ENCODE results near the gene ADAMTSL1. TPM values are rescaled to one million over a fixed set of nuclear protein-coding genes. Genes with fewer than 3 reads are reported as not detected.

Gene ADAMTSL1
- total RNA-seq, 4 donors from 2014 or later: 21.3 to 138 (median 125) TPM

GRCh38 chr9:18785604-18786003 lies 311.7 kb downstream of the ADAMTSL1 start:
- Histone ChIP-seq H3K4me3 (no peak overlapping the region), H3K27me3 (no peaks in the 10 kb centered on the region), H3K36me3 (no peaks in the 10 kb centered on the region), H3K4me1 (peaks cover 18 to 44% (median 23%) of the 10 kb centered on the region in 3 donors), H3K9me3 (no peaks in the 10 kb centered on the region), H3K27ac (peak overlapping the region in 3 of 4 donors; percentile 52 to 65 (median 62))
- TF ChIP-seq CTCF (IDR thresholded peaks at IDR 0.05): no peak
- no peak for TF ChIP-seq EP300 (IDR thresholded peaks at IDR 0.05)
- no peak for TF ChIP-seq POLR2A (IDR thresholded peaks at IDR 0.05)
- no peak for TF ChIP-seq POLR2AphosphoS5 (IDR thresholded peaks at IDR 0.05)
- 78 to 94% methylated on average over 2 of the region's 2 CpGs for WGBS, 2 donors (ENCODE audit: low coverage in 1 of 2)
- no peak for ATAC-seq

GRCh38 chr9:18786196-18786595 lies 312.2 kb downstream of the ADAMTSL1 start:
- H3K27ac ChIP-seq: peak overlapping the region in 3 of 4 donors; percentile 52 to 65 (median 62)
- TF ChIP-seq CTCF (IDR thresholded peaks at IDR 0.05) (no peak), EP300 (IDR thresholded peaks at IDR 0.05) (no peak), POLR2A (IDR thresholded peaks at IDR 0.05) (no peak), POLR2AphosphoS5 (IDR thresholded peaks at IDR 0.05) (no peak)
- H3K4me3 ChIP-seq: no peak overlapping the region
- peaks cover 18 to 40% (median 23%) of the 10 kb centered on the region in 3 donors for H3K4me1 ChIP-seq
- no peaks in the 10 kb centered on the region for H3K36me3 ChIP-seq
- H3K27me3 ChIP-seq: no peaks in the 10 kb centered on the region
- ATAC-seq: no peak
- no peaks in the 10 kb centered on the region for H3K9me3 ChIP-seq
- 32 to 40% methylated on average over 3 of the region's 3 CpGs for WGBS, 2 donors (ENCODE audit: low coverage in 1 of 2)

GRCh38 chr9:18786911-18787650 lies 313.1 kb downstream of the ADAMTSL1 start:
- H3K9me3 ChIP-seq: no peaks in the 10 kb centered on the region
- H3K27ac ChIP-seq: peak overlapping the region in 3 of 4 donors; percentile 52 to 65 (median 62)
- TF ChIP-seq POLR2A (IDR thresholded peaks at IDR 0.05): no peak
- no peak for TF ChIP-seq EP300 (IDR thresholded peaks at IDR 0.05)
- no peaks in the 10 kb centered on the region for H3K27me3 ChIP-seq
- ATAC-seq: no peak
- H3K4me3 ChIP-seq: no peak overlapping the region
- no peaks in the 10 kb centered on the region for H3K36me3 ChIP-seq
- 9 to 13% methylated on average over 2 of the region's 2 CpGs for whole genome bisulfite sequencing, 2 donors (ENCODE audit: low coverage in 1 of 2)
- peaks cover 18 to 39% (median 23%) of the 10 kb centered on the region in 3 donors for H3K4me1 ChIP-seq

GRCh38 chr9:18788256-18788655 lies 314.3 kb downstream of the ADAMTSL1 start:
- no peak for ATAC-seq
- Histone ChIP-seq H3K4me3 (no peak overlapping the region), H3K27me3 (no peaks in the 10 kb centered on the region), H3K4me1 (peaks cover 18 to 39% (median 23%) of the 10 kb centered on the region in 3 donors), H3K27ac (peak overlapping the region in 2 of 4 donors; percentile 9 to 62), H3K9me3 (no peaks in the 10 kb centered on the region), H3K36me3 (no peaks in the 10 kb centered on the region)
- TF ChIP-seq POLR2AphosphoS5 (IDR thresholded peaks at IDR 0.05) (peak; percentile 20), CTCF (IDR thresholded peaks at IDR 0.05) (no peak)
- 62 to 75% methylated on average over 5 to 10 of the region's 10 CpGs for WGBS, 2 donors (ENCODE audit: low coverage in 1 of 2)

GRCh38 chr9:18791074-18791473 lies 317.1 kb downstream of the ADAMTSL1 start:
- H3K27ac ChIP-seq: no peak overlapping the region
- TF ChIP-seq POLR2AphosphoS5 (IDR thresholded peaks at IDR 0.05) (no peak), CTCF (IDR thresholded peaks at IDR 0.05) (no peak), EP300 (IDR thresholded peaks at IDR 0.05) (no peak), POLR2A (IDR thresholded peaks at IDR 0.05) (no peak)
- H3K9me3 ChIP-seq: no peaks in the 10 kb centered on the region
- peaks cover 0 to 10% of the 10 kb centered on the region in 2 donors for H3K36me3 ChIP-seq
- peaks cover 15 to 29% (median 19%) of the 10 kb centered on the region in 3 donors for H3K4me1 ChIP-seq
- no peaks in the 10 kb centered on the region for H3K27me3 ChIP-seq
- no peak overlapping the region for H3K4me3 ChIP-seq
- no peak for ATAC-seq
- 95 to 100% methylated on average over 1 to 5 of the region's 5 CpGs for WGBS, 2 donors (ENCODE audit: low coverage in 1 of 2)
